BE2C (cell line): ENCODE data around the gene CPLX1.

ENCODE experiments used
- DNase-seq: peaks from one replicate; pipeline ENCODE4 v3.0.0-alpha.2; 2020
- H3K27me3 ChIP-seq: fragments of 250-450 bp; sonication (Bioruptor Pico); 2 replicates; pipeline ENCODE4 v1.5.1; 2020; ENCODE audit warnings: mild to moderate bottlenecking
- H3K36me3 ChIP-seq: fragments of 250-450 bp; sonication (Bioruptor Pico); 2 replicates; pipeline ENCODE4 v1.5.1; 2020; ENCODE audit warnings: mild to moderate bottlenecking
- H3K4me1 ChIP-seq: fragments of 250-450 bp; sonication (Bioruptor Pico); 2 replicates; pipeline ENCODE4 v1.5.1; 2020
- H3K4me3 ChIP-seq: 2 replicates; pipeline ENCODE4 v1.5.1; 2011; ENCODE audit warnings: low read depth, low read length
- H3K9me3 ChIP-seq: fragments of 250-450 bp; sonication (Bioruptor Pico); 2 replicates; pipeline ENCODE4 v1.5.1; 2020
- TF ChIP-seq, protein P1 (sequence below): IDR thresholded peaks from 2 replicates; pipeline ENCODE4 v1.5.1; 2012; ENCODE audit warnings: mild to moderate bottlenecking, low read depth, low read length

The CPLX1 gene

DNA sequence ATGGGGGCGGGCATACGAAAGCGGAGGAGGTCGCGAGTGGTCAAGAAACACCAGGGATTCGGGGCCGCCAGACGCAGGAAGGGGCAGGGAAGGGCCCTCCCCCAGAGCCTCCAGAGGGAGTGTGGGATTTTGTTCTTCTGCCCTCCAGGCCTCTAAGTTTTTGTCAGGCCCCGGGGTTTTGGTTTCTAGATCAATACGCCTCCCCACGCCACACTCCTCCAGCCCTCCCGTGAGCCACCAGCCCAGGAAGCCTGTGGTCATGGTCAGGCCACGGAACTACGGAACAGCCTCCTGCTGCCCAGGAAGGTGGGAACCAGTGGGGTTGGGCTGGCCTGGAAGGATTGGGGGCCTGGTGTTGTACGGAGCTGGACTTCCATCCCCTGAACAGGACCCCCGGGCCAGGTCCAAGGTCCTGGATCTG lies 38.4 kb downstream of the CPLX1 start:
- H3K36me3 ChIP-seq: peaks cover 11% of the 10 kb centered on the region
- no peak for DNase-seq
- H3K4me1 ChIP-seq: peaks cover 13% of the 10 kb centered on the region
- H3K27me3 ChIP-seq: no peaks in the 10 kb centered on the region
- TF ChIP-seq, protein P1, sequence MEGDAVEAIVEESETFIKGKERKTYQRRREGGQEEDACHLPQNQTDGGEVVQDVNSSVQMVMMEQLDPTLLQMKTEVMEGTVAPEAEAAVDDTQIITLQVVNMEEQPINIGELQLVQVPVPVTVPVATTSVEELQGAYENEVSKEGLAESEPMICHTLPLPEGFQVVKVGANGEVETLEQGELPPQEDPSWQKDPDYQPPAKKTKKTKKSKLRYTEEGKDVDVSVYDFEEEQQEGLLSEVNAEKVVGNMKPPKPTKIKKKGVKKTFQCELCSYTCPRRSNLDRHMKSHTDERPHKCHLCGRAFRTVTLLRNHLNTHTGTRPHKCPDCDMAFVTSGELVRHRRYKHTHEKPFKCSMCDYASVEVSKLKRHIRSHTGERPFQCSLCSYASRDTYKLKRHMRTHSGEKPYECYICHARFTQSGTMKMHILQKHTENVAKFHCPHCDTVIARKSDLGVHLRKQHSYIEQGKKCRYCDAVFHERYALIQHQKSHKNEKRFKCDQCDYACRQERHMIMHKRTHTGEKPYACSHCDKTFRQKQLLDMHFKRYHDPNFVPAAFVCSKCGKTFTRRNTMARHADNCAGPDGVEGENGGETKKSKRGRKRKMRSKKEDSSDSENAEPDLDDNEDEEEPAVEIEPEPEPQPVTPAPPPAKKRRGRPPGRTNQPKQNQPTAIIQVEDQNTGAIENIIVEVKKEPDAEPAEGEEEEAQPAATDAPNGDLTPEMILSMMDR: no peak
- H3K4me3 ChIP-seq: no peak overlapping the region
- no peaks in the 10 kb centered on the region for H3K9me3 ChIP-seq

DNA sequence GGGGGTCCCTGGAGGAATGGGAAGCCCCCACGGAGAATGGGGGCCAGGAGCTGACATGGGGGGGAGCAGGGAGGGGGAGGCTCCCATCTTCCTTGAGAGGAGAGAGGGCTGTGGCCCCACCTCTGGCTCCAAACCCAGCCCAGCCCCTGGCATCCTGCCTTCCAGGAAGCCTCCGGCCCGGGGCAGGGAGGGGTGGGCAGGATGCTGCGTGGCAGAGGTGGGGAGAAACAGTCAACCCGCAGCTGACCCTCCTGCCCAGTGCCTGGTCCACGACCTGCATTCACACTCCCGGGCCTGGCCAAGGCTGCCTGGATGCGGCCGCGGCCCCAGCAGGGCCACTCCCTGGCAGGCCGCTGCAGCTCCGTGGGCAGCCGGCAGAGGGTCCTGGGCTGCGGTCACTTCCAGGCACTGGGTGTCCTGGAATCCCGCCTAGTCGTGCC lies 39.0 kb downstream of the CPLX1 start:
- H3K9me3 ChIP-seq: no peaks in the 10 kb centered on the region
- H3K4me3 ChIP-seq: no peak overlapping the region
- peaks cover 11% of the 10 kb centered on the region for H3K36me3 ChIP-seq
- DNase-seq: no peak
- TF ChIP-seq, protein P1: no peak
- H3K27me3 ChIP-seq: no peaks in the 10 kb centered on the region
- H3K4me1 ChIP-seq: peaks cover 13% of the 10 kb centered on the region

DNA sequence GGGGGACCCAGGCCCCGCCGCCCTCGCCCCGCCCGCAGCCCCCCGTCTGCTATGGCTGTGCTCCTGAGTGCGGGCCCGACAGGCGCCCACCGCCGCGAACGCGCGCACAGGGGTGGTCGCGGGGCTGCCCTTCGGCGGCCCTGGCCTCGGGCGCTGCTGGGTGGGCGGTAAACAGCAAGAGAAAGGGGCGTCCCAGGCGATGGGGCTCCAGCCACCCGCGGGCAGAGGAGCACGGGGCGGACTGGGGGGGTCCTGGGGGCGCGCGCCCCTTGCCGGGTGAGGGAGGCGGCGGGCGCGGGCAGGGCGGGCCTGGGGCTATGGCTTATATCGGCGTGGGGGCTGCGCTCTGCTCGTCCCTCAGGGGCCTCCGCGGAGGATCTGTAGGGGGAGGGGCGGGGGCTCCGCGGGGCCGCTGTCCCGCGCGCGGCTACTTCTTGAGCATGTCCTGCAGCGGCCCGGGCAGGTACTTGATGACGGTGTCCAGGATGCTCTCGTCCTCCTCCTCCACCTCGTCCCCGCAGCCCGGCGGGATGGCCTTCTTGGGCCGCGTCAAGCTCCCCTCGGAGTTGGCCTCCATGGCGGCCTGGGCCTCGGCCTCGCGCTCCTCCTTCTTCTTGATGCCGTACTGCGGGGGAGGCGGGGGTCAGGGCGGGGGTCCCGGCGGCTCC lies 39.7 kb downstream of the CPLX1 start:
- Histone ChIP-seq H3K9me3 (no peaks in the 10 kb centered on the region), H3K36me3 (peaks cover 14% of the 10 kb centered on the region), H3K27me3 (no peaks in the 10 kb centered on the region), H3K4me1 (peaks cover 13% of the 10 kb centered on the region), H3K4me3 (no peak overlapping the region)
- no peak for DNase-seq
- TF ChIP-seq, protein P1: no peak

DNA sequence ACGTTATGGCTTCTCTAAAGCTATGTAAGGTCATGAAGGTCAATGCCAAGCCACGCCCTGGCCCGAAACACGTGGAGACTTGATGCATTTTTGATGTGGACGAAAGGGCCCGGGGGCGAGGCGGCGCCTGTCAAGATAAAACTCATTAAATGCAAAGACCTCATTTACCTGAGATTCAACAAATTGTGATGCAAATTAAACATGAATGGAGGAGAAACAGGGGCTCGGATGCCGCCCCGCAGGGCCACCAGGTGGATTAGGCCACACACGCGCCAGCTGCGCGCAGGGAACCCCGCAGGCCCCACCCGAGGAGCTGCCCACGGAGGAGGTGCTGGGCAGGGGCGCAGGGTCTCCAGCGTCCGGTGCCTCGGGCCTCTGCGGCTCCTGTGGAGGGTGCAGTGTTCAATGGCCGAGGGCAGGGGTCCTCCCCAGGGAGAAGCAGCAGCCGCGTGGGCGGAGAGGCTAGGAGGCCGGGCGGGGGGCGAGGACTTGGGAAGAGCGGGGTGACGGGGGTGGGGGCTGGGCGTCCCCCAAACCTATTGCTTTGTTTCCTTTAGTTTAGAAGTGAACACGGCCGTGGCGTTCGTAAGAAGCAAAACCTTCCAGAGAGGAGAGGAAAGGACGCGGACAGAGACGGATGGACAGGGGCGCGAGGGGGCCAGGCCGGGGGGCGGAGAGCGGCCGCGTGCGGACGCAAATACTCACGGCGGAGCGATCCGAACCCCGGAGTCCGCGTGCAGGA lies 40.4 kb downstream of the CPLX1 start:
- H3K27me3 ChIP-seq: no peaks in the 10 kb centered on the region
- H3K4me1 ChIP-seq: peaks cover 13% of the 10 kb centered on the region
- H3K9me3 ChIP-seq: no peaks in the 10 kb centered on the region
- H3K4me3 ChIP-seq: no peak overlapping the region
- TF ChIP-seq, protein P1: no peak
- no peak for DNase-seq
- H3K36me3 ChIP-seq: peaks cover 21% of the 10 kb centered on the region

DNA sequence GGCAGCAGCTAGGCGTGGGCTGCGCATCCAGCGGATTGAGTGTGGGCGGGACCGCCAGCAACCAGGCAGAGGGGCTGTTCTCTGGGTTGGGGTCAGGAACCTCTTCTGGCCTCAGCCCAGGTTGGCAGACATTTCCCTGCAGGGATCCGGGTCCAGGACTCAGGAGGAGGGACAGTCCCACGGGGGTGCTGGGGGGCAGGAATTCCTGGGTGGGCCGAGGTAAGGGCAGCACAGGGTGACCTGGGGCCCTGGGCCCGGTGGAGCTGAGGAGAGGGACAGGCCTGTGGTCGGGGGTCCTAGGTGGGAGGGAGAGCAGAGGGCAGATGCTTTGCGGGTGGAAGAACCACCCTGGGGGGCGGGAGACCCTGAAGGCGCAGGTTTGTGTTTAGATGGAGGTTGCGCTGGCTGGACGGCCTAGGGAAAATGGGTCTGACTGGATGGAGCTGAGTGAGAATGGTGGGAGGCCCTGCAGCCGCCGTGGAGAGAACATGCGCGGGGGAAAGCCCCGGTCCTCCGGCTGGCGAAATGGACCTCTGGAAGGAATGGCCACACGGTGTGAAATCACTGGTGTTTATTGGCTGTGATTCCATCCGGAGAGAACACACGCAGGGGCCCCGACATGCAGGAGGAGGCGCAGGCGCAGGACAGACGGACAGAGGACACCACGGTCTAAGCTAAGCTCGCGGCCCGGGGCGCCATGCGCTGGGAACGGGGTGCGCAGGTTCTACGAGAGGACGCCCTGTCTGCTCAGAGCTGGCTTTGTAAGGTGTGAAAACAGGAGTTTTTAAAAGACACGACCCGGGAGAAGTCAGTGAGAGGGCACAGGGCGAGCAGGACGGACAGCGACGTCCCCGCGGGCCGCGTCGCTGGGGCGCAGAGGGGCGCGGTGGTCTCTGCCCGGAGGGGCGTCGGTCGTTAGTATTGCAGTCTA lies 41.3 kb downstream of the CPLX1 start:
- Histone ChIP-seq H3K9me3 (no peaks in the 10 kb centered on the region), H3K4me1 (peaks cover 13% of the 10 kb centered on the region), H3K36me3 (peaks cover 30% of the 10 kb centered on the region), H3K4me3 (no peak overlapping the region), H3K27me3 (no peaks in the 10 kb centered on the region)
- DNase-seq: no peak
- TF ChIP-seq, protein P1: no peak
